HG02588 (cell line): Measurements from ENCODE around the gene ORC6.
"Not testable (repeated sequence)": the region's sequence is repeated elsewhere in the genome, so short reads cannot be mapped to it uniquely, and the experiment has no call there.

Experiments used
- ATAC-seq: cut with Tn5 transposase; IDR thresholded peaks from one replicate; pipeline ENCODE4 v1.9.1; 2021; ENCODE audit warnings: mild to moderate bottlenecking, moderate library complexity; ENCODE audit not compliant: unreplicated experiment

ORC6 gene

GRCh38 chr16:46689365-46690280 lies at the start of gene ORC6:
ORC6 (plus strand) TSS chr16:46689659; CDS start chr16:46689706, 47 bp downstream.
- ATAC-seq = peak; percentile 72

- no peak for ATAC-seq
These were observed 40.8 kb upstream of the ORC6 start for GRCh38 chr16:46648656-46649055.

GRCh38 chr16:46649588-46650253 lies 39.7 kb upstream of the ORC6 start:
- ATAC-seq = no peak

- no peak for ATAC-seq
These were observed 39.2 kb upstream of the ORC6 start for GRCh38 chr16:46650254-46650623.

- no peak for ATAC-seq
These were observed 38.2 kb upstream of the ORC6 start for GRCh38 chr16:46651305-46651704.

- peak; percentile 95 for ATAC-seq
These were observed 30.5 kb upstream of the ORC6 start for GRCh38 chr16:46658925-46659324.

GRCh38 chr16:46662123-46662522 lies 27.3 kb upstream of the ORC6 start:
- ATAC-seq = no peak

- peak; percentile 75 for ATAC-seq
These were observed 16.0 kb upstream of the ORC6 start for GRCh38 chr16:46673320-46674013.

- not testable (repeated sequence) for ATAC-seq
These were observed 11.5 kb upstream of the ORC6 start for GRCh38 chr16:46677943-46678342.

- ATAC-seq = not testable (repeated sequence)
These were observed 7.6 kb upstream of the ORC6 start for GRCh38 chr16:46681867-46682266.

- no peak for ATAC-seq
These were observed 2.5 kb upstream of the ORC6 start for GRCh38 chr16:46686815-46687473.

- no peak for ATAC-seq
These were observed 2.0 kb upstream of the ORC6 start for GRCh38 chr16:46687486-46687885.

GRCh38 chr16:46688101-46688653 lies 1.3 kb upstream of the ORC6 start:
- ATAC-seq = no peak

- peak; percentile 87 for ATAC-seq
These were observed 650 bp upstream of the ORC6 start, which contains the start of gene VPS35 for GRCh38 chr16:46688654-46689364. VPS35 (minus strand) TSS chr16:46689178; CDS start chr16:46689133, 45 bp downstream.

GRCh38 chr16:46690281-46691178 lies 1.1 kb downstream of the ORC6 start:
- ATAC-seq = no peak

GRCh38 chr16:46691726-46692125 lies 2.3 kb downstream of the ORC6 start:
- no peak for ATAC-seq

GRCh38 chr16:46693598-46693997 lies 4.1 kb downstream of the ORC6 start:
- no peak for ATAC-seq

GRCh38 chr16:46695937-46696336 lies 6.5 kb downstream of the ORC6 start:
- no peak for ATAC-seq

- no peak for ATAC-seq
These were observed 7.5 kb downstream of the ORC6 start for GRCh38 chr16:46696957-46697356.
